CD4-positive, alpha-beta T cell (primary cell): ENCODE data around the gene AXIN2. TPM values are rescaled to one million over a fixed set of nuclear protein-coding genes. Genes with fewer than 3 reads are reported as not detected.

Source experiments
- ATAC-seq: fragments of 200-7000 bp; cut with Tn5 transposase; one replicate; pipeline ENCODE4 v1.10.0; 2022; ENCODE audit warnings: mild to moderate bottlenecking; ENCODE audit not compliant: poor library complexity
- CTCF ChIA-PET: fragments of 350-600 bp; sonication (Branson Sonifier 250); formaldehyde crosslinking; loops from one replicate; lab custom pipeline; 2021; ENCODE audit warnings: antibody characterized with exemption, inconsistent platforms; lab: Charles Lee
- POLR2A ChIA-PET: fragments of 350-600 bp; sonication (Branson Sonifier 250); formaldehyde crosslinking; loops from one replicate; lab custom pipeline; 2021; ENCODE audit warnings: antibody characterized with exemption, inconsistent platforms; lab: Charles Lee
- DNase-seq, 14 experiments: peaks; one replicate each; pipeline ENCODE4 v3.0.0-alpha.2; 2013 to 2020; ENCODE audit warnings: mixed read lengths in 2 of 14
- H3K27ac ChIP-seq, 2 donors: one replicate each; pipeline versions ENCODE4 v1.5.1 to v1.7.0; 2013; ENCODE audit warnings: low read length in 2 of 2, low read depth in 1 of 2, mild to moderate bottlenecking in 1 of 2
- H3K27me3 ChIP-seq, 2 experiments: 1 replicate in 1 of 2; 2 replicates in 1 of 2; pipeline versions ENCODE4 v1.6.1 to v1.7.0; 2013; ENCODE audit warnings: low read length in 2 of 2, control low read depth in 1 of 2, mild to moderate bottlenecking in 1 of 2, moderate library complexity in 1 of 2; ENCODE audit not compliant: insufficient read depth in 2 of 2, control insufficient read depth in 1 of 2
- H3K36me3 ChIP-seq: one replicate; pipeline ENCODE4 v1.6.1; 2013; ENCODE audit warnings: low read length, control low read depth; ENCODE audit not compliant: insufficient read depth
- H3K4me1 ChIP-seq: one replicate; pipeline ENCODE4 v1.6.1; 2013; ENCODE audit warnings: low read length, control low read depth; ENCODE audit not compliant: insufficient read depth
- H3K4me3 ChIP-seq: one replicate; pipeline ENCODE4 v1.5.1; 2013; ENCODE audit warnings: mild to moderate bottlenecking, low read length, moderate library complexity
- H3K9me3 ChIP-seq, 2 experiments: 1 replicate in 1 of 2; 2 replicates in 1 of 2; pipeline versions ENCODE4 v1.6.1 to v1.7.0; 2013; ENCODE audit warnings: low read length in 2 of 2, mild to moderate bottlenecking in 2 of 2, control low read depth in 1 of 2, moderate library complexity in 1 of 2; ENCODE audit not compliant: control insufficient read depth in 1 of 2, insufficient read depth in 1 of 2
- H3K27ac Mint-ChIP-seq: one replicate; pipeline ENCODE4 v1.8.0; 2020; ENCODE audit warnings: mixed read lengths
- H3K27me3 Mint-ChIP-seq: one replicate; pipeline ENCODE4 v1.8.0; 2021; ENCODE audit warnings: mixed read lengths
- H3K36me3 Mint-ChIP-seq: one replicate; pipeline ENCODE4 v1.8.0; 2021; ENCODE audit warnings: low read depth, mixed read lengths
- H3K4me1 Mint-ChIP-seq: one replicate; pipeline ENCODE4 v1.8.0; 2021; ENCODE audit warnings: low read depth, mixed read lengths
- H3K4me3 Mint-ChIP-seq: one replicate; pipeline ENCODE4 v1.8.0; 2020; ENCODE audit warnings: mild to moderate bottlenecking, mixed read lengths
- H3K9me3 Mint-ChIP-seq: one replicate; pipeline ENCODE4 v1.8.0; 2020; ENCODE audit warnings: mixed read lengths
- CTCF ChIP-seq: fragments of 200-600 bp; IDR thresholded peaks from one replicate; pipeline ENCODE4 v1.8.0; 2022; ENCODE audit warnings: antibody characterized with exemption, mild to moderate bottlenecking
- intact Hi-C, 2 experiments: fragments of 100-400 bp; cut with DNase I in 1 of 2; cut with micrococcal nuclease in 1 of 2; formaldehyde crosslinking; loops; one replicate each; pipeline versions ENCODE4 v1.15.1 to v1.9.0; 2023 to 2025; cut with DNase I, micrococcal nuclease
- total RNA-seq, 174 experiments: library from RNA in 2 of 174; stranded (reverse) in 2 of 174; gene quantifications; one replicate each; pipeline ENCODE4 v1.2.3 and lab custom pipeline; 2021 to 2026

Gene AXIN2
- total RNA-seq, 2 experiments from 2014 or later, result 47.9 to 49.8 TPM

DNA sequence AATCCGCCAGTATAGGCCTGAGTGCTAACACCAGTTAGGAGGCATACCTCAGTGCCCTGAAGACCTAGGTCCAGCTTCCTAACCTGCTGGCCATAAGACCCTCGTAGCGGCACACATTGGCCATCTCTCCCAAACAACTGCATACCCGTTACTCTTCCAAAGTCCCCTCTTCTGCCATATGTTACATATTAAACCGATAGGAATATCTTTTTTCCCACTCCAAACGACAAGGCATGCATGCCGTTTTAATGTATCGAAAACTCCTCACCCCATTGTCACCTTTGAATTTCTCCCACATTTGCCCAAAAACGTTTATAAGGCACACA, 721 bp upstream of the AXIN2 start:
- CTCF ChIA-PET, result no interaction called here
- ATAC-seq, result no peak
- DNase-seq, result no peak
- no peak for TF ChIP-seq CTCF
- Mint-ChIP-seq H3K4me1 (peaks cover 42% of the 10 kb centered on the region), H3K36me3 (peaks cover 11% of the 10 kb centered on the region), H3K4me3 (peak overlapping the region; percentile 94), H3K9me3 (no peaks in the 10 kb centered on the region), H3K27me3 (no peaks in the 10 kb centered on the region), H3K27ac (peak overlapping the region; percentile 92)
- Histone ChIP-seq H3K4me3 (peak overlapping the region; percentile 66), H3K27me3 (no peaks in the 10 kb centered on the region), H3K36me3 (no peaks in the 10 kb centered on the region), H3K4me1 (peaks cover 21% of the 10 kb centered on the region), H3K9me3 (no peaks in the 10 kb centered on the region), H3K27ac (no peak overlapping the region)
- POLR2A ChIA-PET, result no interaction called here
- intact Hi-C loops, result loop anchor here (5.0 to 10.0 kb wide), 5 partner anchors 175 to 1300 kb away; partner anchors contain the start of genes GNA13 (in 1 of the 2) and TEX2 (in 1 of the 2)

GRCh38 chr17:65560628-65561451, 608 bp downstream of the AXIN2 start:
- H3K4me1 Mint-ChIP-seq, result peaks cover 42% of the 10 kb centered on the region
- intact Hi-C loops, result loop anchor here (5.0 to 10.0 kb wide), 5 partner anchors 176 to 1299 kb away; partner anchors contain the start of genes GNA13 (in 1 of the 2) and TEX2 (in 1 of the 2)
- H3K4me1 ChIP-seq, result peaks cover 21% of the 10 kb centered on the region
- POLR2A ChIA-PET, result no interaction called here
- H3K36me3 ChIP-seq, result no peaks in the 10 kb centered on the region
- ATAC-seq (peak; percentile 53), DNase-seq (peak; percentile 61 to 90 (median 76))
- peak overlapping the region; percentile 92 for H3K27ac Mint-ChIP-seq
- peak overlapping the region; percentile 66 for H3K4me3 ChIP-seq
- H3K9me3 Mint-ChIP-seq, result no peaks in the 10 kb centered on the region
- H3K4me3 Mint-ChIP-seq, result peak overlapping the region; percentile 94
- peak overlapping the region; percentile 78 to 80 for H3K27ac ChIP-seq
- H3K36me3 Mint-ChIP-seq, result peaks cover 11% of the 10 kb centered on the region
- no peaks in the 10 kb centered on the region for H3K27me3 ChIP-seq
- CTCF ChIA-PET, result no interaction called here
- H3K27me3 Mint-ChIP-seq, result no peaks in the 10 kb centered on the region
- H3K9me3 ChIP-seq, result no peaks in the 10 kb centered on the region
- TF ChIP-seq CTCF, result no peak

- intact Hi-C loops, result loop anchor here (2.0 to 10.0 kb wide), 7 partner anchors 37 to 1298 kb away; partner anchors contain the start of genes GNA13 (in 1 of the 2) and TEX2 (in 1 of the 2)
- ChIA-PET CTCF (interaction anchor here (0.6 kb wide), 1 partner anchor 220 kb away, joined by 3 read pairs; no protein-coding TSS in a partner anchor), POLR2A (interaction anchor here (0.7 to 2.0 kb wide), 5 partner anchors 20 to 234 kb away, joined by 3 to 19 read pairs (median 3); no protein-coding TSS in a partner anchor)
- Mint-ChIP-seq H3K27me3 (no peaks in the 10 kb centered on the region), H3K27ac (no peak overlapping the region), H3K4me1 (peaks cover 37% of the 10 kb centered on the region), H3K36me3 (peaks cover 11% of the 10 kb centered on the region), H3K9me3 (no peaks in the 10 kb centered on the region), H3K4me3 (no peak overlapping the region)
- H3K27me3 ChIP-seq, result no peaks in the 10 kb centered on the region
- no peaks in the 10 kb centered on the region for H3K9me3 ChIP-seq
- TF ChIP-seq CTCF, result no peak
- peak overlapping the region; percentile 66 for H3K4me3 ChIP-seq
- ATAC-seq (no peak), DNase-seq (peak in 8 of 14 experiments; percentile 23 to 57 (median 34))
- peak overlapping the region in 1 of 2 donors; percentile 67 for H3K27ac ChIP-seq
- H3K36me3 ChIP-seq, result no peaks in the 10 kb centered on the region
- H3K4me1 ChIP-seq, result peaks cover 21% of the 10 kb centered on the region
These were observed 1.4 kb downstream of the AXIN2 start for GRCh38 chr17:65559804-65560627.
